SK-N-SH treated with all-trans-retinoic acid at 6 μM for 48 hours (cell line): ENCODE data around the gene MATCAP1.

Experiments
- ATAC-seq: fragments of 200-7000 bp; cut with Tn5 transposase; 3 replicates; pipeline ENCODE4 v1.9.1; 2020; ENCODE audit warnings: mild to moderate bottlenecking, moderate library complexity
- ARNTL ChIP-seq: fragments of 450-650 bp; formaldehyde crosslinking; IDR thresholded peaks from 2 replicates; pipeline ENCODE4 v1.5.0; 2020; ENCODE audit warnings: low read depth, mild to moderate bottlenecking, moderate library complexity, borderline replicate concordance
- BACH2 ChIP-seq: fragments of 250-450 bp; sonication (Bioruptor Pico); IDR thresholded peaks from 2 replicates; pipeline ENCODE4 v1.9.0; 2021; ENCODE audit warnings: mild to moderate bottlenecking, borderline replicate concordance
- CREB5 ChIP-seq: fragments of 250-450 bp; sonication (Bioruptor Pico); IDR thresholded peaks from 2 replicates; pipeline ENCODE4 v1.5.1; 2020; ENCODE audit warnings: low read depth, mild to moderate bottlenecking, moderate library complexity
- CSDC2 ChIP-seq: fragments of 250-450 bp; sonication (Bioruptor Pico); IDR thresholded peaks from 2 replicates; pipeline ENCODE4 v1.5.0; 2020; ENCODE audit warnings: mild to moderate bottlenecking, moderate library complexity
- CSRNP3 ChIP-seq: fragments of 250-450 bp; sonication (Bioruptor Pico); IDR thresholded peaks from 2 replicates; pipeline ENCODE4 v1.5.1; 2021; ENCODE audit warnings: mild to moderate bottlenecking, moderate library complexity
- ESRRG ChIP-seq: fragments of 250-450 bp; sonication (Bioruptor Pico); IDR thresholded peaks from 2 replicates; pipeline ENCODE4 v1.6.1; 2021; ENCODE audit warnings: mild to moderate bottlenecking
- GLIS3 ChIP-seq: fragments of 250-450 bp; sonication (Bioruptor Pico); IDR thresholded peaks from 2 replicates; pipeline ENCODE4 v1.5.0; 2020; ENCODE audit warnings: mild to moderate bottlenecking, moderate library complexity
- ISL1 ChIP-seq: fragments of 250-450 bp; sonication (Bioruptor Pico); IDR thresholded peaks from 2 replicates; pipeline ENCODE4 v2.1.2; 2022; ENCODE audit warnings: mild to moderate bottlenecking, moderate library complexity
- OSR1 ChIP-seq: fragments of 250-450 bp; sonication (Bioruptor Pico); IDR thresholded peaks from 2 replicates; pipeline ENCODE4 v1.8.0; 2022; ENCODE audit warnings: moderate library complexity, mild to moderate bottlenecking, inconsistent platforms
- PATZ1 ChIP-seq: fragments of 250-450 bp; sonication (Bioruptor Pico); IDR thresholded peaks from 2 replicates; pipeline ENCODE4 v1.8.0; 2020; ENCODE audit warnings: mild to moderate bottlenecking, moderate library complexity, borderline replicate concordance
- POU6F1 ChIP-seq: fragments of 250-450 bp; sonication (Bioruptor Pico); IDR thresholded peaks from 2 replicates; pipeline ENCODE4 v1.8.0; 2021; ENCODE audit warnings: low read depth, mild to moderate bottlenecking, moderate library complexity, borderline replicate concordance
- PPARA ChIP-seq: fragments of 250-450 bp; sonication (Bioruptor Pico); IDR thresholded peaks from 2 replicates; pipeline ENCODE4 v1.5.0; 2020; ENCODE audit warnings: mild to moderate bottlenecking, borderline replicate concordance
- RARB ChIP-seq: fragments of 250-450 bp; sonication (Bioruptor Pico); IDR thresholded peaks from 2 replicates; pipeline ENCODE4 v1.8.0; 2021; ENCODE audit warnings: mild to moderate bottlenecking, moderate library complexity
- TCF4 ChIP-seq: fragments of 250-450 bp; sonication (Bioruptor Pico); IDR thresholded peaks from 2 replicates; pipeline ENCODE4 v1.8.0; 2021; ENCODE audit warnings: mild to moderate bottlenecking, moderate library complexity, borderline replicate concordance
- TOX ChIP-seq: fragments of 250-450 bp; sonication (Bioruptor Pico); IDR thresholded peaks from 2 replicates; pipeline ENCODE4 v1.8.0; 2021; ENCODE audit warnings: mild to moderate bottlenecking, moderate library complexity, borderline replicate concordance
- ZC3H10 ChIP-seq: fragments of 250-450 bp; sonication (Bioruptor Pico); IDR thresholded peaks from 2 replicates; pipeline ENCODE4 v1.5.1; 2021; ENCODE audit warnings: mild to moderate bottlenecking, moderate library complexity
- ZFP3 ChIP-seq: fragments of 250-450 bp; sonication (Bioruptor Pico); IDR thresholded peaks from 2 replicates; pipeline ENCODE4 v1.5.0; 2020; ENCODE audit warnings: mild to moderate bottlenecking, moderate library complexity
- ZFP30 ChIP-seq: fragments of 450-650 bp; formaldehyde crosslinking; IDR thresholded peaks from 2 replicates; pipeline ENCODE4 v1.5.0; 2022; ENCODE audit warnings: mild to moderate bottlenecking, moderate library complexity
- ZNF565 ChIP-seq: fragments of 450-650 bp; formaldehyde crosslinking; conservative IDR thresholded peaks from 2 replicates; pipeline ENCODE4 v1.5.0; 2020; ENCODE audit warnings: low read depth, mild to moderate bottlenecking, moderate library complexity
- ZNF70 ChIP-seq: fragments of 450-650 bp; formaldehyde crosslinking; IDR thresholded peaks from 2 replicates; pipeline ENCODE4 v1.5.0; 2020; ENCODE audit warnings: mild to moderate bottlenecking, moderate library complexity
- ZNF8 ChIP-seq: fragments of 450-650 bp; formaldehyde crosslinking; IDR thresholded peaks from 2 replicates; pipeline ENCODE4 v1.5.0; 2020; ENCODE audit warnings: mild to moderate bottlenecking, moderate library complexity

Gene MATCAP1

GRCh38 chr16:67170168-67170948, 13.4 kb downstream of the MATCAP1 start, which contains the start of gene NOL3:
Gene NOL3 (plus strand): TSS chr16:67170538.
- no peak for TF ChIP-seq TOX (CRISPR knock-in tag)
- ATAC-seq, result peak; percentile 55

GRCh38 chr16:67169642-67170167, 14.1 kb downstream of the MATCAP1 start:
- TF ChIP-seq GLIS3, result no peak
- no peak for TF ChIP-seq ZC3H10
- no peak for TF ChIP-seq ZNF8
- no peak for TF ChIP-seq TCF4 (CRISPR knock-in tag)
- TF ChIP-seq CSDC2 (CRISPR knock-in tag), result no peak
- no peak for TF ChIP-seq ZFP3
- TF ChIP-seq ZFP30 (CRISPR knock-in tag), result no peak
- no peak for TF ChIP-seq ZNF565 (CRISPR knock-in tag)
- no peak for TF ChIP-seq CREB5 (CRISPR knock-in tag)
- no peak for TF ChIP-seq ESRRG (CRISPR knock-in tag)
- ATAC-seq, result peak; percentile 3; the same call in 2 of the 3 replicates

- TF ChIP-seq POU6F1 (CRISPR knock-in tag), result no peak
- no peak for TF ChIP-seq ZFP3
- TF ChIP-seq BACH2 (CRISPR knock-in tag), result no peak
- no peak for TF ChIP-seq OSR1
- no peak for TF ChIP-seq ESRRG (CRISPR knock-in tag)
- no peak for TF ChIP-seq ISL1 (CRISPR knock-in tag)
- no peak for TF ChIP-seq ZNF565 (CRISPR knock-in tag)
- no peak for TF ChIP-seq CSRNP3 (CRISPR knock-in tag)
- no peak for TF ChIP-seq ZC3H10
- no peak for TF ChIP-seq ARNTL (CRISPR knock-in tag)
- TF ChIP-seq, all 23 proteins: peak for 0
- no peak for ATAC-seq
These were observed 14.7 kb downstream of the MATCAP1 start for GRCh38 chr16:67169011-67169451.

- ATAC-seq, result no peak
- TF ChIP-seq CSDC2 (CRISPR knock-in tag) (no peak), ZNF70 (CRISPR knock-in tag) (no peak), ZFP3 (no peak), ZNF565 (CRISPR knock-in tag) (no peak)
- TF ChIP-seq, all 23 proteins: peak for 0
These were observed 16.2 kb downstream of the MATCAP1 start for GRCh38 chr16:67167588-67167987.

GRCh38 chr16:67166598-67167168, 17.1 kb downstream of the MATCAP1 start:
- no peak for ATAC-seq
- TF ChIP-seq ESRRG (CRISPR knock-in tag) (no peak), CSRNP3 (CRISPR knock-in tag) (no peak), PPARA (CRISPR knock-in tag) (no peak), CSDC2 (CRISPR knock-in tag) (no peak), ZC3H10 (no peak), RARB (CRISPR knock-in tag) (no peak), OSR1 (no peak), CREB5 (CRISPR knock-in tag) (no peak), ZNF70 (CRISPR knock-in tag) (no peak), PATZ1 (CRISPR knock-in tag) (no peak), POU6F1 (CRISPR knock-in tag) (no peak)
